ENCODE results near the gene CPEB4. TPM values are rescaled to one million over a fixed set of nuclear protein-coding genes. Genes with fewer than 3 reads are reported as not detected.
A peak's percentile ranks its signal among the peaks of the same experiment; 100 is the strongest.

CPEB4 gene
- total RNA-seq, 1 donor from 2014 or later = 37.4 TPM

GRCh38 chr5:173901705-173902104, 13.6 kb downstream of the CPEB4 start:
- intact Hi-C loops (cut with DNase I) = no loop called here
- Histone ChIP-seq H3K4me3 (no peak overlapping the region), H3K9me3 (no peaks in the 10 kb centered on the region), H3K27me3 (no peaks in the 10 kb centered on the region), H3K4me1 (peaks cover 5 to 19% of the 10 kb centered on the region in 2 donors), H3K36me3 (no peaks in the 10 kb centered on the region), H3K27ac (peak overlapping the region; percentile 62 to 72)
- TF ChIP-seq, protein P1, sequence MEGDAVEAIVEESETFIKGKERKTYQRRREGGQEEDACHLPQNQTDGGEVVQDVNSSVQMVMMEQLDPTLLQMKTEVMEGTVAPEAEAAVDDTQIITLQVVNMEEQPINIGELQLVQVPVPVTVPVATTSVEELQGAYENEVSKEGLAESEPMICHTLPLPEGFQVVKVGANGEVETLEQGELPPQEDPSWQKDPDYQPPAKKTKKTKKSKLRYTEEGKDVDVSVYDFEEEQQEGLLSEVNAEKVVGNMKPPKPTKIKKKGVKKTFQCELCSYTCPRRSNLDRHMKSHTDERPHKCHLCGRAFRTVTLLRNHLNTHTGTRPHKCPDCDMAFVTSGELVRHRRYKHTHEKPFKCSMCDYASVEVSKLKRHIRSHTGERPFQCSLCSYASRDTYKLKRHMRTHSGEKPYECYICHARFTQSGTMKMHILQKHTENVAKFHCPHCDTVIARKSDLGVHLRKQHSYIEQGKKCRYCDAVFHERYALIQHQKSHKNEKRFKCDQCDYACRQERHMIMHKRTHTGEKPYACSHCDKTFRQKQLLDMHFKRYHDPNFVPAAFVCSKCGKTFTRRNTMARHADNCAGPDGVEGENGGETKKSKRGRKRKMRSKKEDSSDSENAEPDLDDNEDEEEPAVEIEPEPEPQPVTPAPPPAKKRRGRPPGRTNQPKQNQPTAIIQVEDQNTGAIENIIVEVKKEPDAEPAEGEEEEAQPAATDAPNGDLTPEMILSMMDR (IDR thresholded peaks at IDR 0.05) = no peak
- DNase-seq (ENCODE audit: low spot score in 2 of 2) = no peak

- Histone ChIP-seq H3K27ac (peak overlapping the region; percentile 62 to 72), H3K27me3 (no peaks in the 10 kb centered on the region), H3K36me3 (no peaks in the 10 kb centered on the region), H3K9me3 (no peaks in the 10 kb centered on the region), H3K4me3 (peak overlapping the region; percentile 19 to 26), H3K4me1 (peaks cover 5 to 19% of the 10 kb centered on the region in 2 donors)
- TF ChIP-seq, protein P1 (IDR thresholded peaks at IDR 0.05) = no peak
- no peak for DNase-seq (ENCODE audit: low spot score in 2 of 2)
- intact Hi-C loops (cut with DNase I) = no loop called here
Observed at GRCh38 chr5:173902334-173902733, 14.2 kb downstream of the CPEB4 start.

- Histone ChIP-seq H3K9me3 (no peaks in the 10 kb centered on the region), H3K4me1 (peaks cover 5 to 19% of the 10 kb centered on the region in 2 donors), H3K4me3 (no peak overlapping the region), H3K36me3 (no peaks in the 10 kb centered on the region), H3K27ac (peak overlapping the region; percentile 62 to 72), H3K27me3 (no peaks in the 10 kb centered on the region)
- intact Hi-C loops (cut with DNase I) = no loop called here
- DNase-seq (ENCODE audit: low spot score in 2 of 2) = no peak
- TF ChIP-seq, protein P1 (IDR thresholded peaks at IDR 0.05) = no peak
Observed at GRCh38 chr5:173902743-173903142, 14.6 kb downstream of the CPEB4 start.

DNA sequence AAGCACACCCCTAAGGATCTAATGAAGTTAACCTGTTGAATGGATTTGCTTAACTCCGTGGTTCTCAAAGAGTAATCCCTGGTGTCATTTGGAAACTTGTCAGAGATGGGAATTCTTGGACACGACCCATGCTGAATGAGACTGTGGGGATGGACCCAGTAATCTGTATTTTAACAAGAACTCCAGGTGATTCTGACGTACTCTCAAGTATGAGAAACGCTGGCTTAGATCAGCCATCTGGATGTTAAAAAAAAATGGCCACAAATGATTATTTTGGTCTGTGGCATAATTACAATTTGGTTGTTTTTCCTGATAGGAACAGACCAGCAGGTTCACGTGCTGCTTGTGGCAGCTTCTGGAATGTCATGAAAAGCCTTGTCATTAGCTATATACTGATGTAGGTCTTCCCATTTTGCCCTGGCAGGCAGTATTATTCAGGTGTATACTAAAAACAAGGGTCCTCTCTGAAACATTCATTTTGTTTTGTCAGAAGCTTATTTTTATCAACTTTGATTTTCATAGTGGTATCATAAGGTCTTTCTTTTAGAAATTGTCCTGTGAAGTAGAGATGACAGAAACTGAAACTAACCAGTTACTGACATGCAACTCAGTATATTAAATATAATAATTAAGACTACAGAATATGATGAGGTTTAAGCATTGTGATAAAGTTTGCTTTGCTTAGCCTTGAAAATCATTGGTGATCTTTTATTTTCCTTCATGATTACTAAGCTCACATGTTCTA, 15.4 kb downstream of the CPEB4 start:
- Histone ChIP-seq H3K36me3 (no peaks in the 10 kb centered on the region), H3K27ac (peak overlapping the region; percentile 62 to 72), H3K4me3 (no peak overlapping the region), H3K4me1 (peaks cover 5 to 26% of the 10 kb centered on the region in 2 donors), H3K27me3 (no peaks in the 10 kb centered on the region), H3K9me3 (no peaks in the 10 kb centered on the region)
- DNase-seq (ENCODE audit: low spot score in 2 of 2) = no peak
- intact Hi-C loops (cut with DNase I) = no loop called here
- TF ChIP-seq, protein P1 (IDR thresholded peaks at IDR 0.05) = no peak

DNA sequence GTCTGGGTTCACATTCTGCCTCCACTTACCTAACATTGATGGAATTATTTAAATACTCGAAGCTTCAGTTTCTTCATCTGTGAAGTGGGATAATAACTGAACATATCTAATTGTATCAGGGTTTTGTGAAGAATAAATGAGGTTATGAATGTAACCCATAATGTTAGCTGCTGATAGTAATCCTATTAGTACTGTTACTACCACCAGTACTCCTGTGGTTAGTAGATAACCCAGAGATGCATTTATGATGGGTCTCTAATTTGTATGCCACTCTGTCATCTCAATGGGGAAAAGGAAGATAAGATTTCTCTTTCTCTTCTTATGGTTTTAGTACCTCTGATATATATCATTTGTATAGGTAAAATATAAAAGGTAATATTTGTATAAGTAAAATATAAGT, 16.0 kb downstream of the CPEB4 start:
- H3K27ac ChIP-seq = peak overlapping the region; percentile 5 to 72
- H3K9me3 ChIP-seq = no peaks in the 10 kb centered on the region
- no peaks in the 10 kb centered on the region for H3K36me3 ChIP-seq
- TF ChIP-seq, protein P1 (IDR thresholded peaks at IDR 0.05) = no peak
- H3K27me3 ChIP-seq = no peaks in the 10 kb centered on the region
- intact Hi-C loops (cut with DNase I) = no loop called here
- peaks cover 5 to 26% of the 10 kb centered on the region in 2 donors for H3K4me1 ChIP-seq
- no peak overlapping the region for H3K4me3 ChIP-seq
- no peak for DNase-seq (ENCODE audit: low spot score in 2 of 2)

Measured in ascending aorta (tissue), 2 donors.